ENCODE measurements around the gene PPP3CA. TPM values are rescaled to one million over a fixed set of nuclear protein-coding genes. Genes with fewer than 3 reads are reported as not detected.

The PPP3CA gene
- total RNA-seq, result 16.7 TPM
- long read RNA-seq, full-length matches to known transcripts, result 13 of 15 reads
- long read RNA-seq, partial matches to known transcripts, result 1 of 15 reads
- long read RNA-seq, other reads (novel, unspliced or antisense), result 1 of 15 reads

DNA sequence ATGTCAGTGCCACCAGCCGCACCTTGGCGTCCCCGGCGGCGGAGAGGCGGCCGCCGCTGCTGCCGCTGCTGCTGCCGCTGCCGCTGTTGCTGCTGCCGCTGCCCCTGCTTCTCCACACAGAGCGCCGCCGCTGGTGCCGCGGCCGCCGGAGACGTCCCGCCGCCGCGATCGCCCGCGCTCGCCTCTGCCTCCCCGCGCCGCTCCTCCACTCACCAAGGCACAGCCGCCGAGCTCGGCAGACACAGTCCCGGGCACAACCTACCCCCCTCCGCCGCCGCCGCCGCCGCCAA, at the start of gene PPP3CA:
Gene PPP3CA (minus strand): TSS at position 260 of the 290 bp plus-strand sequence.
- peak within 1 kb of the TSS; percentile 98 for H3K27ac ChIP-seq (replicated peaks)
- H3K36me3 ChIP-seq, result no peaks in the 10 kb centered on the region
- peaks cover 49% of the 10 kb centered on the region for H3K4me1 ChIP-seq
- H3K27me3 ChIP-seq (ENCODE audit: low read depth), result no peaks in the 10 kb centered on the region
- no peaks in the 10 kb centered on the region for H3K9me3 ChIP-seq (replicated peaks)
- TF ChIP-seq, protein P1, sequence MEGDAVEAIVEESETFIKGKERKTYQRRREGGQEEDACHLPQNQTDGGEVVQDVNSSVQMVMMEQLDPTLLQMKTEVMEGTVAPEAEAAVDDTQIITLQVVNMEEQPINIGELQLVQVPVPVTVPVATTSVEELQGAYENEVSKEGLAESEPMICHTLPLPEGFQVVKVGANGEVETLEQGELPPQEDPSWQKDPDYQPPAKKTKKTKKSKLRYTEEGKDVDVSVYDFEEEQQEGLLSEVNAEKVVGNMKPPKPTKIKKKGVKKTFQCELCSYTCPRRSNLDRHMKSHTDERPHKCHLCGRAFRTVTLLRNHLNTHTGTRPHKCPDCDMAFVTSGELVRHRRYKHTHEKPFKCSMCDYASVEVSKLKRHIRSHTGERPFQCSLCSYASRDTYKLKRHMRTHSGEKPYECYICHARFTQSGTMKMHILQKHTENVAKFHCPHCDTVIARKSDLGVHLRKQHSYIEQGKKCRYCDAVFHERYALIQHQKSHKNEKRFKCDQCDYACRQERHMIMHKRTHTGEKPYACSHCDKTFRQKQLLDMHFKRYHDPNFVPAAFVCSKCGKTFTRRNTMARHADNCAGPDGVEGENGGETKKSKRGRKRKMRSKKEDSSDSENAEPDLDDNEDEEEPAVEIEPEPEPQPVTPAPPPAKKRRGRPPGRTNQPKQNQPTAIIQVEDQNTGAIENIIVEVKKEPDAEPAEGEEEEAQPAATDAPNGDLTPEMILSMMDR (IDR thresholded peaks at IDR 0.05; ENCODE audit: borderline replicate concordance), result no peak
- intact Hi-C loops (cut with micrococcal nuclease), result loop anchor here (10.0 kb wide), 1 partner anchor 152 kb away; no protein-coding TSS in a partner anchor
- peak within 1 kb of the TSS; percentile 93 for H3K4me3 ChIP-seq
- no peak for DNase-seq

GRCh38 chr4:101393256-101393655, 45.9 kb upstream of the PPP3CA start:
- no peaks in the 10 kb centered on the region for H3K36me3 ChIP-seq
- H3K27ac ChIP-seq (replicated peaks), result no peak overlapping the region
- H3K4me1 ChIP-seq, result no peaks in the 10 kb centered on the region
- TF ChIP-seq, protein P1 (IDR thresholded peaks at IDR 0.05; ENCODE audit: borderline replicate concordance), result no peak
- H3K27me3 ChIP-seq (ENCODE audit: low read depth), result no peaks in the 10 kb centered on the region
- DNase-seq, result no peak
- H3K4me3 ChIP-seq, result no peak overlapping the region
- intact Hi-C loops (cut with micrococcal nuclease), result no loop called here
- peaks cover 10% of the 10 kb centered on the region for H3K9me3 ChIP-seq (replicated peaks)

DNA sequence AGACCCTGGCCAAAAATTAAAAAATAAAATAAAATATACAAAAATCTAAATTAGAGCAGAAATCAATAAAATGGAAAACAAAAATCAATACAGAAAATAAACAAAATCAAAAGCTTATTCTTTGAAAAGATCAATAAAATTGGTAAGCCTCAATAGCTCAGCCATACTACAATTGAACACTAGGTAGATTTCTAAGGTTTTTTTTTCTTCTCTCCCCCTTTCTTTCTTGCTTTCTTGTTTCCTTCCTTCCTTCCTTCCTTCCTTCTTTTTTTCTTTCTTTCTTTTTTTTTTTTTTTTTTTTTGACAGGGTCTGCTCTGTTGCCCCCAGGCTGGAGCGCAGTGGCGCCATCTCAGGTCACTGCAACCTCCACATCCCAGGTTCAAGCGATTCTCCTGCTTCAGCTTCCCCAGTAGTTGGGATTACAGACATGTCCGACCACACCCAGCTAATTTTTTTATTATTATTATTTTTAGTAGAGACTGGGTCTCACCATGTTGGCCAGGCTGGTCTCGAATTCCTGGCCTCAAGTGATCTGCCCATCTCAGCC, 23.4 kb upstream of the PPP3CA start:
- Histone ChIP-seq H3K9me3 (replicated peaks) (peaks cover 22% of the 10 kb centered on the region), H3K27me3 (ENCODE audit: low read depth) (no peaks in the 10 kb centered on the region), H3K4me1 (no peaks in the 10 kb centered on the region), H3K36me3 (no peaks in the 10 kb centered on the region), H3K4me3 (no peak overlapping the region), H3K27ac (replicated peaks) (no peak overlapping the region)
- DNase-seq, result no peak
- intact Hi-C loops (cut with micrococcal nuclease), result no loop called here
- TF ChIP-seq, protein P1 (IDR thresholded peaks at IDR 0.05; ENCODE audit: borderline replicate concordance), result no peak

GRCh38 chr4:101367201-101367600, 19.9 kb upstream of the PPP3CA start:
- H3K4me3 ChIP-seq, result no peak overlapping the region
- H3K9me3 ChIP-seq (replicated peaks), result peaks cover 14% of the 10 kb centered on the region
- no peaks in the 10 kb centered on the region for H3K4me1 ChIP-seq
- no peaks in the 10 kb centered on the region for H3K36me3 ChIP-seq
- intact Hi-C loops (cut with micrococcal nuclease), result no loop called here
- TF ChIP-seq, protein P1 (IDR thresholded peaks at IDR 0.05; ENCODE audit: borderline replicate concordance), result no peak
- no peak overlapping the region for H3K27ac ChIP-seq (replicated peaks)
- no peak for DNase-seq
- H3K27me3 ChIP-seq (ENCODE audit: low read depth), result no peaks in the 10 kb centered on the region

- no peaks in the 10 kb centered on the region for H3K36me3 ChIP-seq
- no peaks in the 10 kb centered on the region for H3K27me3 ChIP-seq (ENCODE audit: low read depth)
- H3K27ac ChIP-seq (replicated peaks), result no peak overlapping the region
- no peaks in the 10 kb centered on the region for H3K4me1 ChIP-seq
- TF ChIP-seq, protein P1 (IDR thresholded peaks at IDR 0.05; ENCODE audit: borderline replicate concordance), result no peak
- H3K4me3 ChIP-seq, result no peak overlapping the region
- peaks cover 13% of the 10 kb centered on the region for H3K9me3 ChIP-seq (replicated peaks)
- intact Hi-C loops (cut with micrococcal nuclease), result no loop called here
- DNase-seq, result no peak
These were observed 19.0 kb upstream of the PPP3CA start for GRCh38 chr4:101366331-101366730.
